HG03175 (cell line): ENCODE results near the gene KAZN.

ENCODE experiments used
- ATAC-seq: cut with Tn5 transposase; IDR thresholded peaks from one replicate; pipeline ENCODE4 v1.9.1; 2021; ENCODE audit warnings: mild to moderate bottlenecking, moderate library complexity; ENCODE audit not compliant: unreplicated experiment

Gene KAZN

GRCh38 chr1:14784790-14785773 lies 186.6 kb downstream of the KAZN start:
- ATAC-seq = no peak

DNA sequence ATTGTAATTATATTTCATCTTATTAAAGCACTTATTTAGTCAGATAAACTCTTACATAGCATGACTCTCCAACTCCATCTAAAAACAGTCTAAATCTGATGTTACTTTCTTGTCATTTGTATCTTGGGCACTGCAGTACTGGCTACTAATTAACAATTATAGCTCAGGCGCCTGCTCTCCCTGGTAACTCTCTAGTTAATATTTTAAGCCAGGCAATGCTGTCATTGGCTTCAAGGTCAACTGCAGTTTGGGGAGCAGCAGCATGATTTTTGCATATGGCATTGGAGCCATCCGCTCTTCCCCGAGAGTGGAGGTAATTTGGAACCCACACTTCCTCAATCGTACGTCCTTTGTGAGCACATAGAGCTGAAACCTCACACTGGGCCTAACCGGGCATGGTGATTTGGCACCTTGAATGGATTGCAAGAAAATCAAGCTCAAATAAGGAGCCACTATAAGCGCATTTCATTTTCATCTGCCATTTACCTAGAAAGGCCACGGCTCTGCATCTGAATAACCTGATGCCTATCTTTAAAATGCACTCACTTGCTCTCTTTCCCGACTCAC lies 187.7 kb downstream of the KAZN start:
- ATAC-seq = no peak

DNA sequence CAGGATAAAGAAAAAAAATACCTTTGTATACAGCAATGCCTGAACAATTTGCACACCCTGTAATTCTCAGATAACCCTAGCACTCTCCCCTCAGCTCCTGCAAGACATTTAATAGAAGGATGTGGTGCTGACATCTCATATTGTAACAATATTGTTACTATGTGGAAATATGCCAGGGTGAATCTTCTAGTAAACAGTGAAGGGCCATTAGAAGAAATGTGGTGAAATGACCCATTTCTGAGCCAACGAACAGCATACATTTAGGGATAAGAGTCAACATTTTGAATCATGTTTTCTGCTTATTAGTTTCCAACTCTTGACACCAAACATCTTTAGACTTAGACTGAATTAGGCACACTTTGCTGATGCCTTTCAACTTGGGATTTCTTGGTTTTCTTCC lies 188.2 kb downstream of the KAZN start:
- ATAC-seq = no peak

- no peak for ATAC-seq
These were observed 189.1 kb downstream of the KAZN start for GRCh38 chr1:14787604-14788003.

DNA sequence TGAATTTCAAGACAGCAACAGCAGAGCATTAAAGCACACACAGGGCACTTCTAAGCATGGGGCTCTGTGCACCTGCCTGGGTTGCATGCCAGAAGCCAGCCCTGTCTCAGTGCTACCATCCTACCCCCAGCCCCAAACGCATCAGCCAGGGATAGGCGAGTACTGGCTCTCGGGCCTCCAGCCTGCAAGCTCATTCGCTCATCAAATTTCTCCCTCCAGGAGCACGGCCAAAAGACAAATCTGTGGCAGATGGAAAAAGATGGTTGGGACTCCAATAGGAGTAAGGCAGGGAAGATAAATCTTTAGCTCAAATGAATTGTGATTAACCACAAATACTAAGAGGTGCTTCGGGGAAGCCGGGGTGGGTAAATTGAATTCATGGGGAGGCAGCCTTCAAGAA lies 189.6 kb downstream of the KAZN start:
- ATAC-seq = no peak

DNA sequence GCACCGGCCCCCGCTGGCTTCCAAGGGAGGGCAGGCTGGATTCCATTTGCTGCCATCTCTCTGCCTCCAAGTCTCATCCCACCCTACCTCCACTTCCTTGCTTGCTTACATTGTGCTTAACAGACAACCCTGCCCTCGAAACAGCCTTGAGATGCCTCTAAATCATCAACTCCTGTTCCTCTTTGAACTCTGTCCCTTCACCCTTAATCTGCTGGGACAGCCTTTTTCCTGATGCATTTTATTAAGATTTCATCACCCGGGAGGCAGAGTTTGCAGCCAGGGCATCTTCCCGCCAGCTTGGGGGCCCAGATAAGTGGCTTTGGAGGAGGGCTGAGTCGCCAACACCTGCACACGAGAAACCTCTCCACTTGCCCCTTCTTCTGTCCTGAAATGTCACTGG lies 192.5 kb downstream of the KAZN start:
- ATAC-seq = no peak

DNA sequence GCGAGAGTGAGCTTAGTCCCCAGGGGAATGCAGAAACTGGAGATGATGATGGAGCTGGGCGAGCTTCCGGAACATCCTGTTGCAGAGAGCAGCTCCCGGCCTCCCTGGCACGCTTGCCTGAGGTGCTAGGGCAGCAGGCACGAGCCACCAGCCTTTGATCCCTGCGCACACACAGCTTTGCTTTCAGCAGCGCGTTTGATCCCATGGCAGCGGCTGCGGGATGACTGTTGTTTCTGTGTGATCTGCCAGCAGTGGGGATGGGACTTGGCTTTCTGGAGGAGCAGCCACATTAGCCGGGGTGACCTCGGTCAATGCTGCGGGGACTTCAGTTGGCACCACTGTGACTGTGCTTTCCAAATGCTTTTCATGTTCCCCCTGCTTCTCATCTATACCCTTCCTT lies 193.2 kb downstream of the KAZN start:
- ATAC-seq = no peak

DNA sequence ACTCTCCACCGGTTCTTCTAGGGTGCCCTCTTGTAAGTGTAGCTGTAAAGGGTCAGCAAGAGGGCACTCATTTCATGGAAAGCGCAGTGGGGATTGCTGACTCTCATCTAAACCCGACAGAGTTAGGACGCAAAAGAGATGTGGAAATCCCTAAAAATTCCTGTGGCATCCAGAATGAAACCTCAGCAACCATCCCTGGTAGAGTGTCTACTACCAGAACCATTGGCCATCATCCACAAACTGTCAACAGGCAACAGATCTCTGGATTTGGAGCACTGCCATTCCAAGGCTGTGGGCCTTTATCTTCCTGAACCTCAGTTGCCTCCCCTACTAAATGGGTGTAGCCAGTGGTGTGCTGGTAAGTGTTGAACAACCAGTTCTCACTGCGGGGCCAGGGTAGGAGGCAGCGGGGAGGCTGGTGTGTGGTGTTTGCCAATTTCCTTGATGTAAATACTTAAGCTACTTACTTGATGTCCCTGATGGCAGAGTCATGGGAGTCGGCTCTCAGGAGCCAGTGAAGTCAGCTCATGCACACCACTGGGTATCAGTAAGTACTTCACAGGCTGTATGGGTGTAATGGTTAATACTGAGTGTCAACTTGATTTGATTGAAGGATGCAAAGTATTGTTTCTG lies 195.8 kb downstream of the KAZN start:
- no peak for ATAC-seq

- ATAC-seq = no peak
These were observed 196.4 kb downstream of the KAZN start for GRCh38 chr1:14794906-14795305.

DNA sequence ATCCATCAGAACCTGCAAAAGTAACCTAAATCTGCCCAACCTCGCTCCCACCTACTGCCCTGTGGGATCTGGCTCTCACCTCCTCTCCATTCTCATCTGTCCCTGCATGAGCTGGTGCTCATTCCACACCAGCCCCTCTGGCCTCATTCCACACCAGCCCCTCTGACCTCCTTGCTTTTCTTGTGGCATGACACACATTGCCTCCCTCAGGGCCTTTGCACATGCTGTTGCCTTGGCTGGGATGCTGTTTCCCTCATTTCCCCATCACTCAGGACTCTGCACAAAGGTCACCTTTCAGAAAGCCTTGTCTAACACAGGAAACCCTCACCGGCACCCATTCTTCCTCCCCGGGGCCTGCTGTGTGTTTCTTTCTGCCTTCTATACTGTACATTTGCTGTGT lies 197.1 kb downstream of the KAZN start:
- no peak for ATAC-seq

- no peak for ATAC-seq
These were observed 201.5 kb downstream of the KAZN start for GRCh38 chr1:14800014-14800413.

DNA sequence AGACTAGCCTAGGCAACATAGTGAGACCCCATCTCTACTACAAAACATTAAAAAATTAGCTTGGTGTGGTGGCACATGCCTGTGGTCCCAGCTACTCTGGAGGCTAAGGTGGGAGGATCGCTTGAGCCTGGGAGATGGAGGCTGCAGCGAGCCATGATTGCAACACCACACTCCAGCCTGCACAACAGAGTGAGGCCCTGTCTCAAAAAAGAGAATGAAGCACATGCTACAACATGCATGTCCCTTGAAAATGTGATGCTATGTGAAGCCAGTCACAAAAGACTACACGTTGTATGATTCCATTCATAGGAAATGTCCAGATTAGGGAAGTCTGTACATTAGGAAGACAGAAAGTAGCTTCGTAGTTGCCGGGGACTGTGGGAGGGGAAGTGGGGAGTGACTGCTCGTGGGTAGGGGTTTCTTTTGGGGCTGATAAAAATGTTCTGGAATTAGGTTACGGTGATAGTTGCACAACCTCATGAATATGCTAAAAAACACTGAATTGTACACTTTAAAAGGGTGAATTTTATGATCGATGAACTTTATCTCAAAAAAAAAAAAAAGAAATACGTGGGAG lies 202.1 kb downstream of the KAZN start:
- ATAC-seq = no peak

DNA sequence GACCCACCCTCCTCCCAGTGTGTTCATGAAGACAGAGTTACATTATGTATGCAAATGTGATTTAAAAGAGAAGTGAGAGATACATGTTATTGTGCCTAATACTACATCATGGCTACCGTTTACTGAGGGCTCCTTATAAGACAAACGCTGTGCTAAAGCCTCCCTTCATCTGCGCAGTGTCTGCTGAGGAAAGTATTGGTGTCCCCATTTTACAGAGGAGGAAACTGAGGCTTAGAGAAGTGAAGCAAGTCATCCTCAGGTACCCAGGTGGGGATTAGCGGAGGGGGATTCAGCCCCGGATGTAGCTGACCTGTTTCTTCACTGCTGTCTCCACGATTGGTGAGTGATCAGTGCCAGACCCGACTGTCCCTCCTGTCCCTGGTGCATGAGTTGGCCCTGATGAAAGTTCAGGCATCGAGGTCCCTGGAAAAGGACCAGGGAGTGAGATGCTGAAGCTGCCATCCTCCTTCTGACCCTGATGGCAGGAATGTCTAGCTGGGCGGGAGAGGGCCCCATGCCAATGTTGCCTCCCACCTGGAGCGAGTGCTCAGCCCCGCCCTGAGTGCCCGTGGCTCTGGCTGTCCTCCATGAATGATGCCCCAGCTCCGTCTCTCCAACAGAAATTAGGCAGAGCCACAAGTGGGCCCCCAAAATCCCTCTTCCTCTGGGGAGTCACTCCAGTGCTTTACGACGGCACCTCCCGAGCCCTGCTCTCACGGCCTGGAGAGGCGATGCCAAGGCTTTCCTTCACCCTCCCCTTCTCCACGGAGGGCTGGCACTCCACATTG lies 204.7 kb downstream of the KAZN start:
- ATAC-seq = no peak

DNA sequence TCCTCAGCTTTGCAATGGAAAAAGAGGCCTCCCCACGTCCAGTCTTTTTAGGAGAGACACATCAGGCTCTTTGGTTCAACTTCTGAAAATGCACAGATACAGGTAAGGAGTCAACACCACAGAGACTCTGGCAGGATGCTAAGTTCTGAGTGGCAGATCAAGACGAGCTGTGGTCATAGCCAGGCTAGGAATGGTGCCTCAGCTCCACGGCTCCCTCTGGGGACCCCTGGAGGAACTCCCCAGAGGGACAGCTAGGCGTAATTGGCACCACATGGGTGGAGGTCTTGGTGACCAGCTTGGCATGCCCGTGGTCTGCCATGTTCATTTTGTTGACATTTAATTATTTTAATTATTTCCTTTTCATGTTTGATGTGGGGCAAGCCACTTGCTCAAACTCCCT lies 206.1 kb downstream of the KAZN start:
- no peak for ATAC-seq

GRCh38 chr1:14806772-14807171 lies 208.3 kb downstream of the KAZN start:
- no peak for ATAC-seq

DNA sequence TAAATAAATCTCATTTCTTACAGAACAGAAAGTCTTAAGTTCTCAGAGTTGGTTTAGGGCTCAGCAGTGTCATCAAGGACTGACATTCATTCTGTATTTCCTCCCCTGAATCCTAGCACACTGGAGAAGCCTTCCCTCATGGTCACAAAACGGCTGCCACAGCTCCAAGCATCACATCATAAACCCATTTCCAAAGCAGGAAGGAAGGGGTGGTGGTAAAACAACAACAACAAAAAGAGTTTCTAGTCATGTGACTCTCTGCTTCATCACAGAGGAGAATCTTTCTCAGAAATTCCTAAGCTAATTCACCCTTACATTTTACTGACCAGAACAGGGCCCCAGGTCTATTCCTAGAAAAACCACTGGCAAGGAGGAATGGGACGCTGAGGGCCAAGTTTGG lies 210.3 kb downstream of the KAZN start:
- no peak for ATAC-seq

DNA sequence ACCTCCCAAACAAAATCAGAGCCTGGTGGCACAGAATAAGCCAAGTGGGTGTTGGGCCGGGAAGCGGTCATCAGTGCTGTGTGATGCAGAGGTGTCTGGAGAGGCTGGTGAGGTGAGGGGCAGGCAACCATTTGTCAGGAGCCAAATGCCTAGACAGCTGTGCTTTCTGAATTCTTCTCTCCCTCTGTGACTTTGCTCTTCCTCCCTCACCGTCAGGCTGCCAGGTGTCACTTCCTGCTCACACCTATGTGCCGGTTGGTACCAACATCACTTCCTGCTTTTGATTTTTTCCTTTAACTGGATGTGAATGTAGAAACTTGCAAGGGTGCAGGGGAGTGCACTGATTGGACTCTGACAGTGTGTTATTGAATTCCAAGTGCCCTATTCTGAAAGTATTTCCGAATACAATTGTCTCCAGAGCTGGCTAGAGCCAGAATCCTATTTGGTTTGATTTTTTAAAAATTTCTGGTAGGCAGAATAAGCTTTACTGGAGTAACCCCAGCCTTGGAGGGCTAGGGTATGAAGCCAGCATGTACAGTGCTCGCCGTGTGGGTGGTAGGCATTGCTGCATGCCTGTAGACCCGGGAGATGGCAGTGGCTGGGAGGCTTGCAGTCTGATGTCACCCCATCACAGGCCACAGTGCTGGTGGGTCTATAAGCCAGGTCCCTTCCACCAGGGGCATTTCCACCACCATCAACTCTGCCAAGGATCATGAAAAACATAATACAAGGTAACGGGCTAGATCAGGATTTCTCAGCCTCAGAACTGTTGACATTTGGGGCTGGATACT lies 210.9 kb downstream of the KAZN start:
- no peak for ATAC-seq

- no peak for ATAC-seq
These were observed 212.3 kb downstream of the KAZN start for GRCh38 chr1:14810595-14811361.

- ATAC-seq = no peak
These were observed 213.1 kb downstream of the KAZN start for GRCh38 chr1:14811573-14811972.
